Cardiac fibroblast (primary cell): ENCODE results near the gene NPEPL1.

Experiments used
- DNase-seq, 2 donors: peaks; one replicate each; pipeline versions ENCODE4 v3.0.0 to v3.0.0-alpha.2; 2010; ENCODE audit warnings: low read depth in 2 of 2
- H3K4me3 ChIP-seq, 2 donors: replicated peaks in 1 of 2; 1 replicate in 1 of 2; 2 replicates in 1 of 2; pipeline ENCODE4 v1.5.1; 2011; ENCODE audit warnings: low read depth in 2 of 2, low read length in 2 of 2, mild to moderate bottlenecking in 2 of 2, moderate library complexity in 1 of 2
- CTCF ChIP-seq: IDR thresholded peaks from one replicate; pipeline ENCODE4 v1.5.1; 2011; ENCODE audit warnings: low read depth, mild to moderate bottlenecking, low read length, inconsistent platforms

The NPEPL1 gene

GRCh38 chr20:58664883-58665282 is 27.7 kb upstream of the NPEPL1 start:
- no peak for TF ChIP-seq CTCF
- no peak for DNase-seq
- H3K4me3 ChIP-seq: no peak overlapping the region

GRCh38 chr20:58665606-58666005 is 27.0 kb upstream of the NPEPL1 start:
- TF ChIP-seq CTCF: no peak
- DNase-seq: no peak
- no peak overlapping the region for H3K4me3 ChIP-seq

- DNase-seq: no peak
- no peak overlapping the region for H3K4me3 ChIP-seq
- no peak for TF ChIP-seq CTCF
These were observed 25.9 kb upstream of the NPEPL1 start for GRCh38 chr20:58666702-58667101.

GRCh38 chr20:58667975-58668374 is 24.6 kb upstream of the NPEPL1 start:
- no peak for TF ChIP-seq CTCF
- H3K4me3 ChIP-seq: no peak overlapping the region
- DNase-seq: no peak

GRCh38 chr20:58668901-58669286 is 23.7 kb upstream of the NPEPL1 start:
- no peak for DNase-seq
- no peak overlapping the region for H3K4me3 ChIP-seq
- no peak for TF ChIP-seq CTCF

- DNase-seq: no peak
- TF ChIP-seq CTCF: no peak
- no peak overlapping the region for H3K4me3 ChIP-seq
These were observed 23.2 kb upstream of the NPEPL1 start for GRCh38 chr20:58669287-58670006.

GRCh38 chr20:58670102-58670501 is 22.5 kb upstream of the NPEPL1 start:
- no peak for DNase-seq
- H3K4me3 ChIP-seq: no peak overlapping the region
- TF ChIP-seq CTCF: no peak
